ENCODE results near the gene SQSTM1.

- TF ChIP-seq CTCF (IDR thresholded peaks at IDR 0.05): no peak
- TF ChIP-seq POLR2A (IDR thresholded peaks at IDR 0.05): no peak
Measured at GRCh38 chr5:179824745-179825112, 4.0 kb downstream of the SQSTM1 start.

All from body of pancreas (tissue), 4 donors.